Heart left ventricle (tissue), 13 donors: ENCODE results near the gene SEMA4D.

ENCODE experiments used
- POLR2A ChIP-seq, 2 donors: fragments of 450-650 bp; IDR thresholded peaks; one replicate each; pipeline ENCODE4 v1.6.1; 2017; ENCODE audit warnings: antibody characterized with exemption in 2 of 2, mild to moderate bottlenecking in 2 of 2, moderate library complexity in 2 of 2
- TF ChIP-seq, protein P1 (sequence below), 12 donors: fragments of 200-600 bp; sonication (generic) in 4 of 12; IDR thresholded peaks; one replicate each; pipeline versions ENCODE4 v1.5.0 to v1.8.0; 2018 to 2022; ENCODE audit warnings: antibody characterized with exemption in 12 of 12, mild to moderate bottlenecking in 5 of 12
- donor health status: ischemic (EF 13 %, LVEDD 7.1; RV severe dilation, severe dysfunction).
- donor health status: DM: no; HTN: yes; CAD: no.
- donor health status: DM: no; HTN: no; CAD: no.
- donor health status: ischemic (EF 25% LVEDD 6.9; RV normal size, moderate dysfunction).
- donor health status: ischemic (EF 25% LVEDD 5.7; RV mildly dilated, moderate dysfunction).
- donor health status: ischemic (EF 35%, LVEDD 5.7; RV mildly dilated, moderate dysfunction).
- donor health status: nonischemic (EF 11% LVEDD 7.7; RV severe dilation, severe dysfunction).
- donor health status: DM: yes; HTN: yes; CAD: no.
- donor health status: PGD.
- donor health status: ischemic (EF 29% LVEDD 5.4; RV normal size, mild dysfunction).
- donor health status: nonischemic (EF 23%, LVEDD 6.1; RV moderate dilation, normal function).

DNA sequence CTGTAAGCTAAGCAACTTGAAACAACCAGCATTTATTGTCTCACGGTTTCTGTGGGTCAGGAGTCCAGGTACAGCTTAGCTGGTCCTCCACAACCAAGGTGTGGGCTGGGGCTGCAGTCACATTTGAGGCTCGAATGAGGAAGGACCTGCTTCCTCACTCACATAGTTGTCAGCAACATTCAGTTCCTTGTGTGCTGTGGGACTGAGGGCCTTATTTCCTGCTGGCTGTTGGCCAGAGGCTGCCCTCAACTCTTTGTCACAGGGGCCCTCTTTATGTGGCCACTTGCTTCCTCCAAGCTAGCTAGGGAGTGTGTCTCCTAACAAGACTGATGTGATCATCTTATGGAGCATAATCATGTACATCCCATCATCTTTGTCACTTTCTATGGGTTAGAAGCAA lies 29.2 kb upstream of the SEMA4D start:
- TF ChIP-seq, protein P1, sequence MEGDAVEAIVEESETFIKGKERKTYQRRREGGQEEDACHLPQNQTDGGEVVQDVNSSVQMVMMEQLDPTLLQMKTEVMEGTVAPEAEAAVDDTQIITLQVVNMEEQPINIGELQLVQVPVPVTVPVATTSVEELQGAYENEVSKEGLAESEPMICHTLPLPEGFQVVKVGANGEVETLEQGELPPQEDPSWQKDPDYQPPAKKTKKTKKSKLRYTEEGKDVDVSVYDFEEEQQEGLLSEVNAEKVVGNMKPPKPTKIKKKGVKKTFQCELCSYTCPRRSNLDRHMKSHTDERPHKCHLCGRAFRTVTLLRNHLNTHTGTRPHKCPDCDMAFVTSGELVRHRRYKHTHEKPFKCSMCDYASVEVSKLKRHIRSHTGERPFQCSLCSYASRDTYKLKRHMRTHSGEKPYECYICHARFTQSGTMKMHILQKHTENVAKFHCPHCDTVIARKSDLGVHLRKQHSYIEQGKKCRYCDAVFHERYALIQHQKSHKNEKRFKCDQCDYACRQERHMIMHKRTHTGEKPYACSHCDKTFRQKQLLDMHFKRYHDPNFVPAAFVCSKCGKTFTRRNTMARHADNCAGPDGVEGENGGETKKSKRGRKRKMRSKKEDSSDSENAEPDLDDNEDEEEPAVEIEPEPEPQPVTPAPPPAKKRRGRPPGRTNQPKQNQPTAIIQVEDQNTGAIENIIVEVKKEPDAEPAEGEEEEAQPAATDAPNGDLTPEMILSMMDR (IDR thresholded peaks at IDR 0.05): no peak
- no peak for TF ChIP-seq POLR2A (IDR thresholded peaks at IDR 0.05)
